ENCODE results near the gene ACSL1. TPM values are rescaled to one million over a fixed set of nuclear protein-coding genes. Genes with fewer than 3 reads are reported as not detected.
"Not testable (repeated sequence)": the region's sequence is repeated elsewhere in the genome, so short reads cannot be mapped to it uniquely, and the experiment has no call there.

ACSL1 gene
- total and polyA plus RNA-seq, 8 donors: 18.5 to 270 (median 26.4) TPM

DNA sequence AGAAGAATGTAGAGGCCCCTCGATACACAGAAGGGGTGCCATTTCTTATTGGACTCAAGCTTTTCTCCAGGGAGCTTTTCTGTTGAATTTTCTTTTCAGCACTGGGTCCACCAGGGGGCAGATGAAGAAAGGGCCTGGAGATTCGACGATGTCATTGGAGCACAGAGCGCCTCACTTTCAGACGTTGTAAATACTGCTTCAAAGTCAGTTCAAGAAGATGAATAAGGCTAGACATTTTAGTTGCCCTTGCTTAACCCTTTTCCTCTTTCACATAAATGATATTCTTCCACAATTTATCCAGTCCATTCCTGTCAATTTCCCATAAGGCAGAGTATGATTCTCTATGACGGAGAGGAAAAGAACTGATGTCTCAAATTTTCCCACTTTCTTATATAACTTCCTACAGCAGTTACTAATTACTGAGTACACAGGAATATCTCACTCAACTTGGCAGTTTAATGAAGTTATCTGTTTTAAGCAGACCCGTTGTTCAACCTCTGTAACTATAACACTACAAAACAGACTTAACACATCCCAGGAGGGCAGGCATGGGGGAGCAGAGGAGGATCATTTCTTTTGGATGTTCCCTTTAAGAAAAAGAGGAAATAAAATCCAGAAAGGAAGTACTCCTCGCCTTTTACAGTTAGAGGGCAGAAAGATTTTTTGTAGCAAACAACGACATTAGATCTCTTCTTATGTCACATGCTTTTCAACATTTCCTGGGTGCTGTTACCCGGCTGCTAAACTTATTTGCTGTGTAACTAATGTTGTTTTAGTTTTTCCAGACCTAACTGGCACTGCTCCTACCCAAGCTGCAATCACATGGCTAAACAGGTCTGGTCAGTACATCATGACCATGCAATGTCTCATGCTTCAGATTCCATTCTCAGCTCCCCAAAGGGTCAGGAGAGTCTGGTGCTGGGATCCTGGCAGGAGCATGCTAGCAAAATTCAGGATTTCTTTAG is 79.7 kb downstream of the ACSL1 start:
- H3K4me1 ChIP-seq: peaks cover 22 to 43% of the 10 kb centered on the region in 2 donors
- intact Hi-C loops (cut with DNase I): no loop called here
- no peaks in the 10 kb centered on the region for H3K27me3 ChIP-seq
- TF ChIP-seq, protein P1, sequence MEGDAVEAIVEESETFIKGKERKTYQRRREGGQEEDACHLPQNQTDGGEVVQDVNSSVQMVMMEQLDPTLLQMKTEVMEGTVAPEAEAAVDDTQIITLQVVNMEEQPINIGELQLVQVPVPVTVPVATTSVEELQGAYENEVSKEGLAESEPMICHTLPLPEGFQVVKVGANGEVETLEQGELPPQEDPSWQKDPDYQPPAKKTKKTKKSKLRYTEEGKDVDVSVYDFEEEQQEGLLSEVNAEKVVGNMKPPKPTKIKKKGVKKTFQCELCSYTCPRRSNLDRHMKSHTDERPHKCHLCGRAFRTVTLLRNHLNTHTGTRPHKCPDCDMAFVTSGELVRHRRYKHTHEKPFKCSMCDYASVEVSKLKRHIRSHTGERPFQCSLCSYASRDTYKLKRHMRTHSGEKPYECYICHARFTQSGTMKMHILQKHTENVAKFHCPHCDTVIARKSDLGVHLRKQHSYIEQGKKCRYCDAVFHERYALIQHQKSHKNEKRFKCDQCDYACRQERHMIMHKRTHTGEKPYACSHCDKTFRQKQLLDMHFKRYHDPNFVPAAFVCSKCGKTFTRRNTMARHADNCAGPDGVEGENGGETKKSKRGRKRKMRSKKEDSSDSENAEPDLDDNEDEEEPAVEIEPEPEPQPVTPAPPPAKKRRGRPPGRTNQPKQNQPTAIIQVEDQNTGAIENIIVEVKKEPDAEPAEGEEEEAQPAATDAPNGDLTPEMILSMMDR (IDR thresholded peaks at IDR 0.05): peak; percentile 47 to 63
- H3K4me3 ChIP-seq: no peak overlapping the region
- H3K27ac ChIP-seq: peak overlapping the region; percentile 79 to 84
- DNase-seq: peak in 3 of 4 donors; percentile 65 to 76 (median 69)
- ATAC-seq: peak; percentile 86
- no peaks in the 10 kb centered on the region for H3K9me3 ChIP-seq
- no peaks in the 10 kb centered on the region for H3K36me3 ChIP-seq

DNA sequence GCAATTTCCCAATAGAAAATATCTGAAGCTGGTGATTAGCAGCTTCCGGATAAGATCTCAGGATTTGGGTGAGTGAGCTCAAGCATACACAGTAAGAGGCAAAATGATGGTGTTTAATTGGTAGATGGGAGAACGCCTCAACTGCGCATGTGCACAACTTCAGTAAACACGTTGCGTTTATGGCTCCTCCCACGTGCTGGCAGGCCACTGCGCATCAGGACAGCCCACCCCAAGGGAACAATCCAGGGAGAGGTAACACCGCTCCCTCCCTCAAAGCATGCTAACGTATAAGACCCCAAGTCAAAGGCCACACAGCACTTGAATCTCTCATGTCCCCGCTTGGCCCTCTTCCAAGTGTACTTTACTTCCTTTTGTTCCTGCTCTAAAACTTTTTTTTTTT is 81.5 kb downstream of the ACSL1 start:
- TF ChIP-seq, protein P1 (IDR thresholded peaks at IDR 0.05): no peak
- Histone ChIP-seq H3K27ac (no peak overlapping the region), H3K9me3 (no peaks in the 10 kb centered on the region), H3K36me3 (no peaks in the 10 kb centered on the region), H3K4me3 (no peak overlapping the region), H3K4me1 (peaks cover 22 to 56% of the 10 kb centered on the region in 2 donors), H3K27me3 (no peaks in the 10 kb centered on the region)
- no peak for DNase-seq
- intact Hi-C loops (cut with DNase I): no loop called here
- ATAC-seq: no peak

DNA sequence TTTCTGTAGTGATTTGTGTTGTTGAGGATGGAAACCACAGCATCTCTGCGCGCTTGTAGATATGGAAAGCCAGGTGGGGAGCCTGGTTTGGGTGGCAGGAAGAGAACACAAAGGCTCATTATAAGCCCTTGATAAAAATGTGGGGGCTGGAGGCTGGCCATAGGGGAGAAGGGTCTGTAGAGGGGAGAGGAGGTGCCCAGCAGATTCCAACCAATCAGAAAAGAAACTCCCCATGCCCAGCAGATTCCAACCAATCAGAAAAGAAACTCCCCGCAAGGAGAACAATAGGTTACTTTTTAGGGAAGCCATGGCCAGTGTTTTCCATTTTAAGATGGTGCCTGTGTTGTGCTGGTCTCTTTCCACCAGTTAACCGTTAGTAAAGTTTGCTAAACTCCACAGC is 82.1 kb downstream of the ACSL1 start:
- DNase-seq (no peak), ATAC-seq (no peak)
- Histone ChIP-seq H3K27me3 (no peaks in the 10 kb centered on the region), H3K27ac (no peak overlapping the region), H3K4me1 (peaks cover 22 to 57% of the 10 kb centered on the region in 2 donors), H3K36me3 (no peaks in the 10 kb centered on the region), H3K9me3 (no peaks in the 10 kb centered on the region), H3K4me3 (no peak overlapping the region)
- intact Hi-C loops (cut with DNase I): no loop called here
- TF ChIP-seq, protein P1 (IDR thresholded peaks at IDR 0.05): no peak

DNA sequence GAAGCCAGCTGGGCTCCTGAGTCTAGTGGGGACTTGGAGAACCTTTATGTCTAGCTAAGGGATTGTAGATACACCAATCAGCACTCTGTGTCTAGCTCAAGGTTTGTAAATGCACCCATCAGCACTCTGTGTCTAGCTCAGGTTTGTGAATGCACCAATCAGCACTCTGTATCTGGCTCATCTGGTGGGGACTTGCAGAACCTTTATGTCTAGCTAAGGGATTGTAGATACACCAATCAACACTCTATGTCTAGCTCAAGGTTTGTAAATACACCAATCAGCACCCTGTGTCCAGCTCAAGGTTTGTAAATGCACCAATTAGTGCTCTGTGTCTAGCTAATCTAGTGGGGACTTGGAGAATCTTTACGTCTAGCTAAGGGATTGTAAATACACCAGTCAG is 84.1 kb downstream of the ACSL1 start:
- intact Hi-C loops (cut with DNase I); ATAC-seq; H3K4me3 ChIP-seq; H3K36me3 ChIP-seq; H3K27me3 ChIP-seq; DNase-seq; H3K27ac ChIP-seq; H3K9me3 ChIP-seq: not testable (repeated sequence)
- peaks cover 12 to 40% of the 10 kb centered on the region in 2 donors for H3K4me1 ChIP-seq

DNA sequence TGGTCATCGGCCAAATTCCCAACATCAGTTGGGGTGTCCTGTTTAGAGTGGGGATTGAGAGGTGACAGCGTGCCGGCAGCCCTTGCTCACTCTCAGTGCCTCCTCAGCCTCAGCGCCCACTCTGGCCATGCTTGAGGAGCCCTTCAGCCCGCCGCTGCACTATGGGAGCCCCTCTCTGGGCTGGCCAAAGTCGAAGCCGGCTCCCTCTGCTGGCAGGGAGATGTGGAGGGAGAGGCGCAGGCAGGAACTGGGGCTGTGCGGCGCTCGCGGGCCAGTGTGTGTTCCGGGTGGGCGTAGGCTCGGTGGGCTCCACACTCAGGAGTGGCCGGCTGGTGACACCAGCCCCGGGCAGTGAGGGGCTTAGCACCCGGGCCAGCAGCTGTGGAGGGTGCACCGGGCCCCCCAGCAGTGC is 84.8 kb downstream of the ACSL1 start:
- ATAC-seq: no peak
- TF ChIP-seq, protein P1 (IDR thresholded peaks at IDR 0.05): no peak

DNA sequence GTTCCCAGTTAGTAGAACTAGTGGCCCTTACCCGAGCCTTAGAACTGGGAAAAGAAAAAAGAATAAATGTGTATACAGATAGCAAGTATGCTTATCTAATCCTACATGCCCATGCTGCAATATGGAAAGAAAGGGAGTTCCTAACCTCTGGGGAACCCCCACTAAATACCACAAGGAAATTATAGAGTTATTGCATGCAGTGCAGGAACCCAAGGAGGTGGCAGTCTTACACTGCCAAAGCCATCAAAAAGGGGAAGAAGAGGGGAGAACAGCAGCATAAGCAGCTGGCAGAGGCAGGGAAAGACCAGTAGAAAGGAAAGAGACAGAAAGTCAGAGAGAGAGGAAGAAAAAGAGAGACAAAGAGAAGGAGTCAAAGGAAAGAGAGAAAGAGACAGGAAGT is 86.2 kb downstream of the ACSL1 start:
- Histone ChIP-seq H3K27ac (peak overlapping the region in 1 of 2 donors; percentile 24), H3K4me1 (peaks cover 2 to 29% of the 10 kb centered on the region in 2 donors)
- DNase-seq; H3K36me3 ChIP-seq; intact Hi-C loops (cut with DNase I); ATAC-seq; H3K9me3 ChIP-seq; H3K4me3 ChIP-seq; H3K27me3 ChIP-seq: not testable (repeated sequence)

More for the DNA sequence above, 84.8 kb downstream of the ACSL1 start:
- peaks cover 5 to 34% of the 10 kb centered on the region in 2 donors for H3K4me1 ChIP-seq
- H3K4me3 ChIP-seq: no peak overlapping the region
- no peaks in the 10 kb centered on the region for H3K36me3 ChIP-seq
- intact Hi-C loops (cut with DNase I): no loop called here
- no peak overlapping the region for H3K27ac ChIP-seq
- DNase-seq: no peak
- H3K27me3 ChIP-seq: no peaks in the 10 kb centered on the region
- H3K9me3 ChIP-seq: no peaks in the 10 kb centered on the region
